GM21515 (cell line): Measurements from ENCODE around the gene CLDN22.

Experiments
- ATAC-seq: cut with Tn5 transposase; IDR thresholded peaks from one replicate; pipeline ENCODE4 v1.9.1; 2021; ENCODE audit not compliant: unreplicated experiment

The CLDN22 gene

GRCh38 chr4:183320211-183321059 is at the start of gene CLDN22:
Gene CLDN22, minus strand, starts transcription at chr4:183320276. Its CDS starts 58 bp downstream, at chr4:183320218.
- no peak for ATAC-seq

- ATAC-seq, result no peak
These were observed 49.0 kb upstream of the CLDN22 start for GRCh38 chr4:183369073-183369472.

- ATAC-seq, result no peak
These were observed 46.2 kb upstream of the CLDN22 start for GRCh38 chr4:183366206-183366835.

- ATAC-seq, result no peak
These were observed 43.9 kb upstream of the CLDN22 start for GRCh38 chr4:183364025-183364424.

DNA sequence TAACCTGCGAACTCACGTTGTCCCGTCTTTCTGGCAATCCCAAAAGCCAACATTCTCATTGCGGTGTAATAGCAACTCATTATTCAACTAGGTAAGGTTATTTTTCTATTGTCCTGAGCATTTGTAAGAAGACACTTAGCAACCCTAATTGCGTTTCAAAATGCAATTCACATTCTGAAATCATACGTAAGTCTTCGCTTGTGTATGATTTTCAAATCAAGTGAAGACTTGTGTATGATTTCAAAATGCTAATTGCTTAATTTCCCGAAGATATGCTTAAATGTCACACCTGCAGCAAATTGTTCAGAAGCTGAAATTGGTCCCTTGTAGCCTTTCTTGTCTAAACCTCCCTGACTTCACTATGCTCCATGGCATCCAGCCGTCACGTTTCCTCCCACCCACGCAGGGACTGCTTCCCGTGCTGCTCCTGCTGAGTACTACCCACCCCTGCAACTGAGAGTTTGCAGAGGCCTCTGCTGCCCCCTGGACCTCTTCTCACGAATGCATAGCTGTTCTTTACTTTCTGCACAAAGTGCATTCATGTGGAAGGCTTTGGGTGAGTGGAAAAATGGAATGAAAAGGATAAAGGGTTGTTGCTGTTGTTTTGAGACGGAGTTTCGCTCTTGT is 43.0 kb upstream of the CLDN22 start:
- ATAC-seq, result no peak

DNA sequence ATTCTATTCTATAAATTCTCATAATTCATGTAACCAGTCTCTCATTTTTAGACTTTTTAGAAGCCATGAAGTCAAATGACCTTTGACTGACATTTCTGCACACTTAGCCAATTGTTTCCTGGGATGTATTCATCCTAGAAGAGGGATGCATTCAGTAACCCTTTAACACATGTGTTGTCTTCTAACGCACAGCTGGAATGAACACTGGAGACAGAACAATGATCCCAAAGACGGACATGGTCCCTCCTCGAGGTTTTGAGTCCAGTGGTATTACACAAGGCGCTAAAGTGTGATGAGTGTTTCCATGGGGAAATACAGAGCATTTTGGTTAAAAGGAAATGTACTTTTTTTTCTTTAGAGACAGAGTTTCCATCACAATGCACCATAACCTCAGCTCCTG is 42.0 kb upstream of the CLDN22 start:
- no peak for ATAC-seq

- no peak for ATAC-seq
These were observed 40.3 kb upstream of the CLDN22 start for GRCh38 chr4:183360161-183360919.

DNA sequence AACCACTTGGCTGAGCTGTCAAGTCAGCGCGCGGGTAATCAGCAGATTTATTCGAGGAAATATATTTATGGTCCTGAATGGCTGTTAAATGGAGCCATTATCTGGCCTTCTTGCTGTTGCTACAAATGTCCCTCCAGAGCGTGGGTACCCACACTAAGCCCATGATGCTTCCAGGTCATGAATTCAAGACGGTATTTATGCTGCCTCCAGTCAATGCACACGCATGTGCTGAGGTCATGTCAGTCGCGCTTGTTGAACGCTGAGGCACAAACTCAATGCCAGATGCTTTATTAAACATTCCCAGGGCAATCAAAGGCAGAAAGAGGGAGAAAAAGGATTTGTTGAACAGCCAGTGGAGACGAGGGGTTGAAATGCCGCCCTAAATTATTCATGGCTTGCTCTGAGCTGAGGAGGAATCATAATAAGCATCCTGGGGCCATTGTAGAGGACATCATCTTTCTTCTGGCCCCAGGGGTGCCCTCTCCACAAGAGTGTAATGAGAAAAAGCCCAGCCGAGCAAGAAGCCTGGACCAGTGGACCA is 38.2 kb upstream of the CLDN22 start:
- no peak for ATAC-seq

DNA sequence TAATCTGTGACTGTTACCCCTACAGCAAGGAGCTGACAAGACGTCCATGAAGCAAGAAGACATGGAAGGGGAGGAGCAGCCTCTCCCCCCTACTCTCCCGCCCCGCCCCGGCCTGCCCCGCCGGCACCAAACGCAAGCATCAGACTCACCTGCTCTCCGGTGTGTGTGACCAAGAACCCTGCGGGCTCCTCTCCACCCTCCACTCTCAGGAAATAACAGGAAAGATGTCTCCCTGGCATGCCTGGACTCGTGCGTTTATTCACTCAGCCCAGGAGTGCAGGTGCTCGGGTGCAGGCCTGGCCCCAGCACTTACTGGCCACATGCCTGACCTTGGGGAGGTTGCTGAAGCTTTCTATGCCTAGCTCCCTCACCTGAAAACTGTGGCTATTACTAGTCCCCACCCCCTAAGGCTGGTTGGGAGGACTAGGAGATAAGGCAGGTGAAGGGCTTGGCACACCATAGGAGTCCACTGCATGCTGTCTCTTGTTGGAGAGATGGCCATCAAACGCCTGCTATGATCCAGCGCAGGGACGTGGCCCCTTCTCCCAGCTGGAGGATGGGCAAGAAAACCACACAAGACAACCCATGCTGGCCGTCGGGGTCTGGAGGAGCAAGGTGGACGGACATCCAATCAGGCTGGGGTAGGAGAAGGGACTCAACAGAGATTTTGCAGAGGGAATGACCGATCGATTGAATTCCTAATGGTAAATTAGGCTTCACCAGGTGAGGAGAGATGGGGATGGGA is 37.0 kb upstream of the CLDN22 start:
- ATAC-seq, result no peak

DNA sequence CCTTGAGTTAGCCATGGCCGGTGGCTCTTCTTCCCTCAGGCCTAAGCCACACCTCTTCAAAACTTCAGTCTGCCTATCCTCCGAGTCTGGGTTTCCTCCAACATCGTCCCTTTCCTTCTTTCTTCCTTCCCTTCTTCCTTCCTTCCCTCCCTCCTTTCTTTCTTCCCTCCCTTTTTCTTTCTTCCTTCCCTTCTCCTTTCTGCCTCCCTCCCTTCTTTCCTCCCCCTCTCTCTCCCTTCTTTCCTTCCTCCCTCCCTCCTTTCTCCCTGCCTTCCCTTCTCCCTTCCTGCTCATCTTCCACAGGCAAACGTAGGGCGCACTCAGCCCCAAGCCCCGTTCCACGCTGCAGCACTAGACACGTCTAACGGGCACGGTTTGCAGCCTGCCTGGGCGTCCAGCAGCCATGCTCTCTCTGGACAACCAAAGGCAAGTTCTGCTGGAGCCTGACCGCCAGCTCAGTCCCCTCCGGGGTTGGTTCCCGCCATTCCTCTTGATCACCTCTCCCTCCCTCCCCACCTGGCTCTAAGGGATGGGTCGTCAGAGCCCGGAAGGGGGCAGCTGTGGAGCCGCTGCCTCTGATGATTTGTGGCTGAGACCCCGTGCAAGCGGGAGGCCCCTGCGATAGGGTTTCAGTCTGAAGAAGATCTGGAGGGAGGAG is 36.2 kb upstream of the CLDN22 start:
- ATAC-seq, result no peak

- ATAC-seq, result no peak
These were observed 35.3 kb upstream of the CLDN22 start for GRCh38 chr4:183355405-183355804.

DNA sequence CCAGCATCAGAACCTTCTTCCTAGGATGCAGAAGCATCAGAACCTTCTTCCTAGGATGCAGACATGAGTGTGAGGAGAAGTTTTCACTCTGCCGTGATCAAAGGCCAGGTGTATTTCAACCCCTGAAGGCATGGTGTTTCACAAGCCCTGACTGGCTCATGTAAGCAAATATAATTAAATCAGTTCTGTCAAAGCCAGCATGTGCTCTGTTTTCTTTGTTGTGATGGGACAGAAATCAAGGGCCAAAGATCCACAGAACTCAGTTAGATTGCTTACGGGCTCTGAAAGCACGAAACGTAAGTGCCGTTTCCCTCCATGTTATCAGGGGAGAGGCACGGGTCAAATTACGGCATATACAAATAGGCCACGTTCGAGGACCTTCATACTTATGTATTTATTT is 34.1 kb upstream of the CLDN22 start:
- ATAC-seq, result no peak

DNA sequence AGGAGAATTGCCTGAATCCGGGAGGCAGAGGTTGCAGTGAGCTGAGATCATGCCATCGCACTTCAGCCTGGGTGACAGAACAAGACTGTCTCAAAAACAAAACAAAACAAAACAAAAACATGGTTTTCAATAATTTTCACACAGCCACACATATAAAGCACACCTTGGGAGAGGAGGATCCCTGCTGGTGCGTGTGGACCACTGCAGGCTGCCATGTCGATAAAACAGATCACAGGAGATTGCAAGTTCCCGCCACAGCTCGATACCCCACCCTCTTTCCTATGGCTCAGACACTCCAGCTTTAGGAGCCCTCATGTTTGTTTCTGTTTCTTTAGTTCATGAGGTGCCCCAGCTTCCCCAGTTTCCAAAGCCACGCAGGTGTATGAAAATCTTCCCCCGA is 33.5 kb upstream of the CLDN22 start:
- no peak for ATAC-seq

DNA sequence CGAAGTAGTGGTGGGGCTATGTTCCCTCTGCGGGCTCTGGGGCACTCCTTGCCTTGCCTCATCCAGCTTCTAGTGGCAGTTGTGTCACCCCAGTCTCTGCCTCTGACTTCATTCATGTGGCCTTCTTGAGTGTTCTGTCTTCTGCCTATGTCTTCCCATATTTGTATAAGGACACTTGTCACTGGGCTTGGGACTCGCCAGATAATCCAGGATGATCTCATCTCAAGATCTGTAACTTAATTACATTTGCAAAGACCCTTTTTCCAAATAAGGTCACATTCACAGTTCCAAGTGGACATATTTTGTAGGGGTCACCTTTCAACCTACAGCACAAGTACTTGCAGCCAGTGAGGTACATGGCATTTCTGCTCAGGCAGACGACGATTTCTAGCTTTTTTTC is 32.5 kb upstream of the CLDN22 start:
- ATAC-seq, result no peak

DNA sequence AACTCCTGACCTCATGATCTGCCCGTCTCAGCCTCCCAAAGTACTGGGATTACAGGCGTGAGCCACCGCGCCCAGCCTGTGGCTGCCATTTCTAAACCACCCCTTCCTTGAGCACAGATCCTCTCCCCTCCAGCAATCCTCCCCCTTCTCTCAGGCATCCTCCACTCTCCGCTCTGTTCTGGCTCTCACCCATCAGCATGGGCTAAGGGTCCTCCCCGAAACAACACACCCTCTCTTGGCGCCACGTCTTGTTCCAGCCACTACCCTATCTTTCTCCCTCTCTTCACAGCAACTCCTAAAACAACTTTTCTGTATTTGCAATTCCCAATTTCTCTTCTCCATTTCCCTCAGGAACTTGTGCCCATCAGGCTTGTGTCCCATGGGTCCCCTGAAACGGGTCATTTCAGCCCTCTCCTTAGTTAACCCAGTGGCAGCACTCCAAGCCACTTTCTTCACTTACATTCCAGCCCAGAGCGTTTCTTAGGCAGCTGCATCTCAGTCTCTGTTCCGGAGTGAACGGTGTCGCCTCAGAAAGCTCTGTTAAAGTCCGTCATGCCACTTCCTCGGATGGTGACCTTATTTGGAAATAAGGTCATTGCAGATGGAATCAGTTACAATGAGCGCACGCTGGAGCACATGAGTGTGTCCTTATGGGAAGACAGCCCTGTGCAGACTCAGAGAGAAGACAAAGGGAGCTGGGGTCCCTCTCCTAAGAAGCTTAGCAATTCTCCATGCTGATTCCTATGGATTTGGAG is 30.4 kb upstream of the CLDN22 start:
- no peak for ATAC-seq

DNA sequence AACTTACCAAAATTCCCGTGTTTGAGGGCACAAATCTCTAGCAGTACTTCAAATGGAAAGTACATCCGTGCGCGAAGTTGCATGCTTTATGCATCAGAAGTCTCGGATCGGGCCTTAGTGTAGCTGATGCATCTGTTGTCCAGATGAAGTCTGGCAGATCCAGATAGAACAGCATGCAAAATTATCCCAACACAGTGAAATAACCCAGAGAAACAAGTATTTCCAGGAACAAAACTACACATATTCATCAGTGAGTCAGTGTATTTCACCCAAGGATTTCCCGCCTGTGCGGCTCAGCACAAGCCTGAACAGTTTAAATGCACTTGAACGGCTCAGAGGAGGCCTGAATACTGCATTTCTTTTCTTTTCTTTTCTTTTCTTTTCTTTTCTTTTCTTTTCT is 29.6 kb upstream of the CLDN22 start:
- no peak for ATAC-seq

DNA sequence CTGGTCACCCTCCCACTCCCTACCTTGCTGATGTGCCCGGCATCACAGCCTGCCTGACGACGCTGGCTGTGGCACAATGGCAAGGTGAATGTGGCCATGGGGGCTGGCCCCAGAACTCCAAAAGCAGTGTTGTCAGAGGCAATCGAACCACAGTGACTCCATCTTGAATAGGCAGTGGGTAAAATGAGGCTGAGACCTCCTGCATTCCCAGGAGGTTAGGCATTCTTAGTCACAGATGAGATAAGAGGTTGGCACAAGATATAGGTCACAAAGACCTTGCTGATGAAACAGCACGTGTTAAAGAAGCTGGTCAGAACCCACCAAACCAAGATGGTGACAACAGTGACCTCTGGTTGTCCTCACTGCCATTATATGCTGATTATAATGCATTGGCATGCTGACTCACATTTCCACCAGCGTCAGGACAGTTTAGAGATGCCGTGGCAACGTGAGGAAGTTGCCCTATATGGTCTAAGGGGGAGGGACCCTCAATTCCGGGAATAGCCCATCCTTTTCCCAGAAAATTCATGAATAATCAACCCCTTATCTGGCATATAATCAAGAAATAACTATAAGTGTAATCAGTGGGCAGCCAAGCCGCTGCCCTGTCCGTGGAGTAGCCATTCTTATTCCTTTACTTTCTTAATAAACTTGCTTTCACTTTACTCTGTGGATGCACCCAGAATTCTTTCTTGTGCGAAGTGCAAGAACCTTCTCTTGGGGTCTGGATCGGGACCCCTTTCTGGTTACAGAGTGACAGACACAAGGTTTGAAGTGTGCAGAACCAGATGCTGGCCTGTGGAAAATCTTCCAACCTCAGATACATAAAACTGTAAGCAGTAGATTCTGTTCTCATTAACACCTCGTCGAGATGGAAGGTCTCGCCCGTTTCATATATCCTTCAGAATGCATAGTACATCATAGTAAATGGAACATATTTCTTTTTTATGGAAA is 28.9 kb upstream of the CLDN22 start:
- ATAC-seq, result no peak

DNA sequence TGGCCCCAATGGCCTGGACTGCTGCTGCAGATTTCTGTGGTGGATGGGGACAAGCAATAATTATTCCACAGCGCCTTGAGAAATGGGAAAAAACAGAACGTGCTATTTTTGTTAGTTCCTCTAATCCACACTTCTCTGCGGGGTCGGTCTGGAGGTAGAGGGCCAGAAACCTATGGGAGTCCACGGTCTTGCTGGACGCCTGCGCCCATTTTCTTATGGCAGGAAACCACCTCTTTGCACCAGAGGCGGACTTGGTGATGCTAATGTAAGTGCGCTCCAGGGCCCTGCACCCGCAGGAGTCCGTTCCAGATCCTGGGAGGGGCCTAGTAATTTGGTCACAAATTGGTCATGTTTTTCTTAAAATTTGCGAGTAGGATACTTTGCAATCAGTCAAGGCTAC is 28.1 kb upstream of the CLDN22 start:
- ATAC-seq, result no peak
